Transverse colon (tissue), 4 donors: ENCODE results near the gene CCDC68.

ENCODE experiments used
- EP300 ChIP-seq: sonication (generic); formaldehyde crosslinking; IDR thresholded peaks from one replicate; pipeline ENCODE4 v1.6.1; 2017; ENCODE audit warnings: antibody characterized with exemption, low read depth
- POLR2A ChIP-seq: fragments of 450-650 bp; IDR thresholded peaks from one replicate; pipeline ENCODE4 v1.6.1; 2016; ENCODE audit warnings: antibody characterized with exemption, mild to moderate bottlenecking, moderate library complexity
- POLR2AphosphoS5 ChIP-seq, 3 donors: sonication (generic); formaldehyde crosslinking; IDR thresholded peaks; one replicate each; pipeline ENCODE4 v1.6.1; 2016; ENCODE audit warnings: antibody characterized with exemption in 3 of 3
- TF ChIP-seq, protein P1 (sequence below), 5 experiments: fragments of 200-600 bp in 3 of 5; fragments of 450-650 bp in 2 of 5; sonication (generic) in 3 of 5; IDR thresholded peaks; 1 replicate in 2 of 5; 2 replicates in 3 of 5; pipeline ENCODE4 v1.5.1; 2016 to 2017; ENCODE audit warnings: antibody characterized with exemption in 5 of 5, inconsistent platforms in 3 of 5, mild to moderate bottlenecking in 2 of 5, moderate library complexity in 1 of 5

DNA sequence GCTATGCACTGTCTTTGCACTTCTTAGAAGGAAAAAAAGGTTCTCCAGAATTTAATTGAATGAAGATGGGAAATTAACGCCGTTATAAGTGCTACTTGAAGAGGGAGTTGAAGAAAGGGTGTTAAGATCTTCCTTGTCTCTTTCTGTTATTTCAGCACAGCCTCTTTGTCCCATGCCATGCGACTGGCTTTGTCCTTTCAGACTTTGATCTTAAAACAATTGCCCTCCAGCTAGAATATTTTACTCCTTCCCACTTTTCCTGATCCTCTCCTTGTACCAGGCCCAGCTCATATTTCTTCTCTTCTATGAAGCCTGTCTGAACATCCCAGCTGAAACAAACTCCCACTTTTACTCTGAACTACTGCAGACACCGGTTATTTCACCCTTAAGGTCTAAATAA lies 79.6 kb downstream of the CCDC68 start:
- TF ChIP-seq EP300 (no peak), POLR2AphosphoS5 (IDR thresholded peaks at IDR 0.05) (no peak), POLR2A (no peak)
- TF ChIP-seq, protein P1, sequence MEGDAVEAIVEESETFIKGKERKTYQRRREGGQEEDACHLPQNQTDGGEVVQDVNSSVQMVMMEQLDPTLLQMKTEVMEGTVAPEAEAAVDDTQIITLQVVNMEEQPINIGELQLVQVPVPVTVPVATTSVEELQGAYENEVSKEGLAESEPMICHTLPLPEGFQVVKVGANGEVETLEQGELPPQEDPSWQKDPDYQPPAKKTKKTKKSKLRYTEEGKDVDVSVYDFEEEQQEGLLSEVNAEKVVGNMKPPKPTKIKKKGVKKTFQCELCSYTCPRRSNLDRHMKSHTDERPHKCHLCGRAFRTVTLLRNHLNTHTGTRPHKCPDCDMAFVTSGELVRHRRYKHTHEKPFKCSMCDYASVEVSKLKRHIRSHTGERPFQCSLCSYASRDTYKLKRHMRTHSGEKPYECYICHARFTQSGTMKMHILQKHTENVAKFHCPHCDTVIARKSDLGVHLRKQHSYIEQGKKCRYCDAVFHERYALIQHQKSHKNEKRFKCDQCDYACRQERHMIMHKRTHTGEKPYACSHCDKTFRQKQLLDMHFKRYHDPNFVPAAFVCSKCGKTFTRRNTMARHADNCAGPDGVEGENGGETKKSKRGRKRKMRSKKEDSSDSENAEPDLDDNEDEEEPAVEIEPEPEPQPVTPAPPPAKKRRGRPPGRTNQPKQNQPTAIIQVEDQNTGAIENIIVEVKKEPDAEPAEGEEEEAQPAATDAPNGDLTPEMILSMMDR (IDR thresholded peaks at IDR 0.05): no peak
